PC-9 (cell line): ENCODE data around the gene TSC22D2.

Source experiments
- CTCF ChIP-seq: fragments of 200-600 bp; sonication (generic); conservative IDR thresholded peaks from 2 replicates; pipeline ENCODE4 v1.6.1; 2017; ENCODE audit warnings: mixed run types, antibody characterized with exemption, mild to moderate bottlenecking, moderate library complexity
- EZH2 ChIP-seq: fragments of 200-600 bp; sonication (generic); IDR thresholded peaks from 2 replicates; pipeline ENCODE4 v1.8.0; 2017; ENCODE audit warnings: antibody characterized with exemption, low read depth

GRCh38 chr3:150515210-150515609 is 107.1 kb downstream of the TSC22D2 start:
- TF ChIP-seq CTCF (no peak), EZH2 (no peak)
